GM12801 (cell line): ENCODE results near the gene ZNF467.

Source experiments
- TF ChIP-seq, protein P1 (sequence below): IDR thresholded peaks from one replicate; pipeline ENCODE4 v1.5.1; 2011; ENCODE audit warnings: control low read depth; ENCODE audit not compliant: insufficient read length; ENCODE audit errors: extremely low read depth

ZNF467 gene

DNA sequence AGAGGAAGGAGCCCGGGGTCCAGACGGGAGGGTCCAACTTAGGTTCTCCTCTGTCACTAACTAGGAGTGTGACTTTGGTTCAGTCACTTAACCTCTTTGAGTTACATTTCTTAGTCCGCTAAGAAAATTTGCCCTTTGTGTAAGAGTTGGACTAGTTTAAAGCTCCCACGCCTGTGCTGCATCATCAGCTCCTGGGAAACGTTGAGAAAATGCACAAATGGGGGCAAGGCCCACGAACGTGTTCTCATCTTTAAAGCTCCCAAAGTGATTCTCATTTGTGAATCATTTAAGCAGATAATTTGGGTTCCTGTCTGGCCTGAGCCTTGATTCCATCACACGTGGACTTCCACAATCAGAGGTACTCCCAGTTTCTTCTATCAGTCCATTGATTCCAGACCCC is 6.3 kb downstream of the ZNF467 start:
- TF ChIP-seq, protein P1, sequence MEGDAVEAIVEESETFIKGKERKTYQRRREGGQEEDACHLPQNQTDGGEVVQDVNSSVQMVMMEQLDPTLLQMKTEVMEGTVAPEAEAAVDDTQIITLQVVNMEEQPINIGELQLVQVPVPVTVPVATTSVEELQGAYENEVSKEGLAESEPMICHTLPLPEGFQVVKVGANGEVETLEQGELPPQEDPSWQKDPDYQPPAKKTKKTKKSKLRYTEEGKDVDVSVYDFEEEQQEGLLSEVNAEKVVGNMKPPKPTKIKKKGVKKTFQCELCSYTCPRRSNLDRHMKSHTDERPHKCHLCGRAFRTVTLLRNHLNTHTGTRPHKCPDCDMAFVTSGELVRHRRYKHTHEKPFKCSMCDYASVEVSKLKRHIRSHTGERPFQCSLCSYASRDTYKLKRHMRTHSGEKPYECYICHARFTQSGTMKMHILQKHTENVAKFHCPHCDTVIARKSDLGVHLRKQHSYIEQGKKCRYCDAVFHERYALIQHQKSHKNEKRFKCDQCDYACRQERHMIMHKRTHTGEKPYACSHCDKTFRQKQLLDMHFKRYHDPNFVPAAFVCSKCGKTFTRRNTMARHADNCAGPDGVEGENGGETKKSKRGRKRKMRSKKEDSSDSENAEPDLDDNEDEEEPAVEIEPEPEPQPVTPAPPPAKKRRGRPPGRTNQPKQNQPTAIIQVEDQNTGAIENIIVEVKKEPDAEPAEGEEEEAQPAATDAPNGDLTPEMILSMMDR, result no peak

DNA sequence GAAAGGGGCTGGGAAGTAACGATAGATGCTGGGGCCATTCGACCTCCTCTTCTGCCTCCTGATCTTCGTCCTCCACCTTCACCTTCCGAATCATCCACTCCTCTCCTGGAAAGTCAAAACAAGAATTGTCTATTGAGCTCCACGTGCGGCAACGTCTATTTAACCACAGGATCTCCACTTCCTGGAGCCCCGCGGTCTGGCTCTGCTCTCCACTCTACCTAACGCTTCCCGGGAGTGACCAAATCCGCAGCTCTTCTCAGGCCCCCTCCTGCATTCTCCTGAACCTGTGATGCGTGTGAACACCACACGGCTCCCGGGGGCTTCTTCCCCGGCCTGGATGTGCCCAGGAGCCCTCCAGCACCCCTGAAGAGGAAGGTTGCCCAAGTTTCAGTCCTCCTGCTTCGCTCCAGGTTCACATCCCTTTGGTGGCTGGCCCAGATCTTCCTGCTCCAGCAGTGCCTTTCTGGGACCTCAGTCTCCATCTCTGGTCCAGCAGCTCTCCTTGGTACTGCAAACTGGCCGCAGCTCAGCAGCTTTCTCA is 7.2 kb downstream of the ZNF467 start:
- TF ChIP-seq, protein P1, result no peak

DNA sequence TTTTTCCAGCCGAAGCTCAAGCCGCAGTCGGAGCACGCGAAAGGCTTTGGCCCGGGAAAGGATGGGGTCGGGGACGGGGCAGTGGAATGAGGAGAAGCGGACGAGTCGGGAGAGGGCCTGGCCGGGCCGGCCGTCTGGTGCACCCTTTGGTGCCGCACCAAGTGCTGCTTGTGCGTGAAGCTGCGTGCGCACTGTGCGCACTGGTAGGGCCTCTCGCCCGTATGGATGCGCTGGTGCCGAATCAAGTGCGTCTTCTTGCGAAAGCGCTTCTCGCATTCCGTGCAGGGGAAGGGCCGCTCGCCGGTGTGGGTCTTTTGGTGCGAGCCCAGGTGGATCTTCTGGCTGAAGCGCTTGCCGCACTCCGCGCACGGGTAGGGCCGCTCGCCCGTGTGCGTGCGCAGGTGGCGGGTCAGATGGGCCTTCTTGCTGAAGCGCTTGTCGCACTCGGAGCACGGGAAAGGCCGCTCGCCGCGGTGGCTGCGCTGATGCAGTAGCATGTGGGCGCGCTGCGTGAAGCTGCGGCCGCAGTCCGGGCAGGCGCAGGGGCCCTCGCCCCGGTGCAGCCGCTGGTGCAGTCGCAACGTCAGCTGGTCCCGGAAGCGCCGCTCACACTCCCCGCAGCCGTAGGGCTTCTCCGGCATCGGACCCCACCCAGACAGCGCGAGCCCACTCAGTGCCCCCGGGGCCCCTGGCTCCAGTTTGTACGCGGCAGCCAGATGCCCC is 7.8 kb downstream of the ZNF467 start:
- TF ChIP-seq, protein P1, result no peak

DNA sequence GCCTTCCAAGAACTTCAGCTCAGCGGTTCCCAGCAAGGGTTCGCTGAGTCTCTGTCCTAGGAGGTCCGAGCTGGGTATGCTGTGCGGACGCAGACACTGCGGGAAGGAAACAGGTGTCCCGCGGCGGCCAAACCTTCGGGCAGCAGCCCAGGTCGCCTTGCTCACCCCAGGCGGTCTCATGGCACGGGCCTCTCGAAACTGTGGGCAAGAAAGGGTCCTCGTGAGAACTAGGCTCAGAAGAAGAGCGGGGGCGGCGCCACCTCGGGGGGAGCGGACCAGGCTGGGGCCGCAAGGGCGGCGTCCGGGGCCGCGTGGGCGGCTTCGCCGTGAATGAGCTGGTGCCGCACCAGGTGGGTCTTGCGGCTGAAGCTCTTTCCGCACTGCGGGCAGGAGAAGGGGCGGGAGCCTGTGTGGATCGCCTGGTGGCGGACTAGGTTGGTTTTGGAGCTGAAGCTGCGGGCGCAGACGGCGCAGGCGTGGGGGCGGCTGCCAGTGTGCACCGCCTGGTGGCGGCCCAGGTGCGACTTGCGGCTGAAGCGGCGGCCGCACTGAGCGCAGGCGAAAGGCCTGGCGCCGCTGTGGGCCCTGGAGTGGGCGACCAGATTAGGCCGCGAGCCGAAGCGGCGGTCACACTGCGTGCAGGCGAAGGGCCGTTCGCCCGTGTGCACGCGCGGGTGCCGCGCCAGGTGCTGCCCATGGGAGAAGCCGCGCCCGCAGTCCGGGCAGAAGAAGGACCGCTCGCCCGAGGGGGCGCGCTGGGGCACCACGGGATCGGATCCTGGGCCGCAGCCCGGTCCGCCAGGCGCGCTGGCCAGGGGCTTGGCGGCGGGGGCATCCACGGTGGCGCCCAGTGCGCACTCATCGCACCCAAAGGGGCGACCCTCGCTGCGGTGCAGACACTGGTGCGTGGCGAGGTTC is 8.6 kb downstream of the ZNF467 start:
- TF ChIP-seq, protein P1, result no peak

DNA sequence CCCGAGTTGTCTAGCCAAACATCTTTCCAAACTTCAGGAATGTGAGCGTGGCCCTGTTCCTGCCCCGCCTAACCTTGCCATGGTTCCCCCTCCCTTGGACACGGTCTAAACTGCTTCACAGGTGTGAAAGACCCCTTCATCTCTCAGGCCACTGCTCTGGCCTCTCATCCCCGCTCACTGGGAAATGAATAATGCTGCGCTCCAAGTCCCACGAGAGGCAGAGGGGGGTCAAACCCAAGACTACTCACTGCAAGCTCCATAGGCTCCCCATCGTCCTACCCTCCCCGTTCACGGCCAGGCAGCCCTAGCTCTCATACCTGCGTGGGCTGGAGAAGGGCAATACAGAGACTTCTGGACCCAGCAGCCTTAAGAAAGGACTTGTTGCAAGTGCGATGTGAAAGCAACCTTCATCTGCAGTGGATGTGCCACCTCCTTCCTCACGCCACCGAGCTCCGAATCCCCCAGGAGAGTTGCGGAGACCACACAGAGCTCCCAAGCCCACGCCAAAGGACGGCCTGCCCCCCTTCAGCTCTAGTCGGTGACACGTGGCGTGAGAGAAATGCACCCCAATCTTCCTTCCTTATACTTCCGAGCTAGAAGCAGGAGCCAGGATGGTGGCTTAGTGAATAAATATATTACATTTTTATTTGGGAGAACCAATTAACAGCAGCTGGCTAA is 9.7 kb downstream of the ZNF467 start:
- TF ChIP-seq, protein P1, result no peak

DNA sequence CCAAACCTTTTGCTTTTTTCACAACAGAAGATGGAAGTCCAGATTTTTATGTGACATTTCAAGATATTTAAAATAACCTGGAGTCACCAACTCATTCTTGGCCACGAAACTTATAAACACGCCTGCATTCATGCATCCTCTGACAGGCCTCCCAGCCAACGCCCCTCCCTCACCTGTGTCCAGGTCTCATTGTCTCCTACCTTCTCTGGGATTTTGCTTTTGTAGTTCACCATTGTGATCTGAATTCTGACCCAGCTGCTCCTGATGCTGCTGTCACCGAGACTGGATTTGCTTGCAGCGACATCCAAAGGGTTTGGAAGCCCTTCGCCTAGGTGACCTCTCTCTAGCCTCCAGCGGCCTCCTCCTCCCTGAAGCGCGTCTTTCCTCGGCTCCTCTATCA is 10.8 kb downstream of the ZNF467 start:
- TF ChIP-seq, protein P1, result no peak

DNA sequence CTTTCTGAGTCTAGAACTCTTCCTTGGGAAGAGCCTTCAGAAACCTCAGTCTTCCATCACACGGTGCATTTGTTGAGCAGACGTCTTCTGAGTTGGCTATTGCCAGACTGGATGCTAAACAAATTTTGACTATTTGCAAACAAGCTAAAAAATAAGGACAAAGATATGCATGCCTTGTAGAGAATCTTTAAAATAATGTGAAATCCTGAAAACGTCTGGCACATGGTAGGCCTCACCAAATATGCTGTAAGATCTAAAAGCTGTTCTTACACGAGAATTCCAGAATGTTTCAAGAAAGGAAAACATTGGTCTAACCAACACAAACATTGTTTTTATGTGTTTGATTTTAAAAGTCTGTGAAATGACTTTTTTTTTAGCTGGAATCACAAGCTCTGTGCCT is 11.3 kb downstream of the ZNF467 start:
- TF ChIP-seq, protein P1, result no peak
